Measurements from ENCODE around the gene HELZ. TPM values are rescaled to one million over a fixed set of nuclear protein-coding genes. Genes with fewer than 3 reads are reported as not detected.

The HELZ gene, protein sequence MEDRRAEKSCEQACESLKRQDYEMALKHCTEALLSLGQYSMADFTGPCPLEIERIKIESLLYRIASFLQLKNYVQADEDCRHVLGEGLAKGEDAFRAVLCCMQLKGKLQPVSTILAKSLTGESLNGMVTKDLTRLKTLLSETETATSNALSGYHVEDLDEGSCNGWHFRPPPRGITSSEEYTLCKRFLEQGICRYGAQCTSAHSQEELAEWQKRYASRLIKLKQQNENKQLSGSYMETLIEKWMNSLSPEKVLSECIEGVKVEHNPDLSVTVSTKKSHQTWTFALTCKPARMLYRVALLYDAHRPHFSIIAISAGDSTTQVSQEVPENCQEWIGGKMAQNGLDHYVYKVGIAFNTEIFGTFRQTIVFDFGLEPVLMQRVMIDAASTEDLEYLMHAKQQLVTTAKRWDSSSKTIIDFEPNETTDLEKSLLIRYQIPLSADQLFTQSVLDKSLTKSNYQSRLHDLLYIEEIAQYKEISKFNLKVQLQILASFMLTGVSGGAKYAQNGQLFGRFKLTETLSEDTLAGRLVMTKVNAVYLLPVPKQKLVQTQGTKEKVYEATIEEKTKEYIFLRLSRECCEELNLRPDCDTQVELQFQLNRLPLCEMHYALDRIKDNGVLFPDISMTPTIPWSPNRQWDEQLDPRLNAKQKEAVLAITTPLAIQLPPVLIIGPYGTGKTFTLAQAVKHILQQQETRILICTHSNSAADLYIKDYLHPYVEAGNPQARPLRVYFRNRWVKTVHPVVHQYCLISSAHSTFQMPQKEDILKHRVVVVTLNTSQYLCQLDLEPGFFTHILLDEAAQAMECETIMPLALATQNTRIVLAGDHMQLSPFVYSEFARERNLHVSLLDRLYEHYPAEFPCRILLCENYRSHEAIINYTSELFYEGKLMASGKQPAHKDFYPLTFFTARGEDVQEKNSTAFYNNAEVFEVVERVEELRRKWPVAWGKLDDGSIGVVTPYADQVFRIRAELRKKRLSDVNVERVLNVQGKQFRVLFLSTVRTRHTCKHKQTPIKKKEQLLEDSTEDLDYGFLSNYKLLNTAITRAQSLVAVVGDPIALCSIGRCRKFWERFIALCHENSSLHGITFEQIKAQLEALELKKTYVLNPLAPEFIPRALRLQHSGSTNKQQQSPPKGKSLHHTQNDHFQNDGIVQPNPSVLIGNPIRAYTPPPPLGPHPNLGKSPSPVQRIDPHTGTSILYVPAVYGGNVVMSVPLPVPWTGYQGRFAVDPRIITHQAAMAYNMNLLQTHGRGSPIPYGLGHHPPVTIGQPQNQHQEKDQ (N-terminal part only)
- 26.6 and 85.0 TPM in 2 replicates for total RNA-seq

DNA sequence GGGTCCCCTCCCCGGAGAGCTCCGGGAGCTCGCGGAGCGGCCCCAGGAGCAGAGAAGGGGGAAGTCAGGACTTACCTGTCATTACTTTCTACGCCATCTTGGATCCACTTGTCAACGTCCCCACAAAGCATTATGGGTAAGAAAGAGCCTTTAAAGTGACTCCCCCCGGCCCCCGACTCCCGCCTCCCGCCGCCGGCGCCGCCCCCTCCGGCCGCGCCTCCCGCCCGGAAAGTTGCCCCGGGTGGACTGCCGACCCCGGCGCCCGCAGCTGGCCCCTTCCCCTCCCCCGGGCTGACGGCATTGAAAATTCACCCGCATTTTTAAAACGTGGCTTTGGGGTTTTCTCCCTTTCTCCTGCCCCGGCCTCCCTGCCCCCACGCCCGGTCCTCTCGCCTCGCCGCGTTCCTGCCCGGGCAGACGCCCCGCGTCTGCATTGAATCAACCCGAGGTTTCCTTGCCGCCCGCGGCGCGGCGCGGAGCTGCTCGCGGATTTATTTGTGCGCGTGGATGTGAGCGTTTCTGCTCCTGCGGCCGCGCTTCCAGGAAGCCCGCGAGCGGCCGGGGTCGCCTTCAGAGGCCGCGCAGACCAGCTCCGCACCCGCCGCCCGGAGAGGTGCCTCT is at the start of gene HELZ:
TSS of gene HELZ (minus strand) at position 124 of the 621 bp plus-strand sequence. CDS start 26,392 bp downstream, outside the sequence.

DNA sequence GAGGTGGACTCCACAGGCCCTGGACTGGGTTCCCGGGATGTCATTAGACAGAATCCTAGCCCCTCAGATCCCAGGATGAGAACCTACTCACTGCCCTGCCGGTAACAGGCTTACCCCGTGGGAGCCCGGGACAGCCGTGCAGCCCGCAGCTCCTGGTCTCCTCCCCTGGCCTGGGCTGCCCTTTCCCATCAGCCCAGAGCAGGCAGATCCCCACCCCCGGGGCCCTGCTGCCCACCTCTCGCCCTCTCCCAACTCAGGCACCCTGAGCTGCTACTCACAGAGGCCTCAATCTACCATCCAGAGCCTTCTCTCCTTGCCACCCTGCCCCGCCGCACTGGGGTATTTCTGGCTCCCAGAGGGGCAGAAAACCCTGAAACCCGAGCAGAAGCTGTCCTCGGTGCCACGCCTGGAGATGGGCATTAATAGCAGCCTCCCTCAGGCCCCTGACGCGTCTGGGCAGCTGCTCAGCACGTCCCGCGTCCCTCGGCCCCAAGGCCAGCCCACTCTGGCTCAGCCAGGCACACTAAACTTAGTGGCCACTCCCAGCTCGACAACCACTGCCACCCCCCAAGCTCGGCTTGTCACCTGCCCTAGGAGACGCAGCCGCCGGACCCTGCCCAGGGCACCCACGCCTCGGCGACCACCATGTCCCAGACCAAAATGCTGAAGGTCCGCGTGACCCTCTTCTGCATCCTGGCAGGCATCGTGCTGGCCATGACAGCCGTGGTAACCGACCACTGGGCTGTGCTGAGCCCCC is 200.8 kb downstream of the HELZ start, which contains the start of gene CACNG1:
TSS of gene CACNG1 (plus strand) at position 539 of the 757 bp plus-strand sequence. CDS start at position 646, 107 bp downstream.

Other genes with a start within 250 kb of the HELZ start
- gene CACNG1, start 200.6 kb downstream of the HELZ start, total RNA-seq: not detected in 2 replicates
- 16.8 and 39.2 TPM in 2 replicates for gene PSMD12, start 121.4 kb upstream of the HELZ start, total RNA-seq
- 24.4 and 28.2 TPM in 2 replicates for gene PITPNC1, start 132.1 kb upstream of the HELZ start, total RNA-seq

Measured in bladder microvascular endothelial cell (primary cell).